Neural crest cell (in vitro differentiated cells): ENCODE measurements around the gene RUNX1. TPM values are rescaled to one million over a fixed set of nuclear protein-coding genes. Genes with fewer than 3 reads are reported as not detected.
"Not testable (repeated sequence)": the region's sequence is repeated elsewhere in the genome, so short reads cannot be mapped to it uniquely, and the experiment has no call there.

ENCODE experiments used
- DNase-seq: peaks from one replicate; pipeline ENCODE4 v3.0.0; 2021; ENCODE audit warnings: low read depth, mixed read lengths, low spot score
- H3K27ac Mint-ChIP-seq: one replicate; pipeline ENCODE4 v1.8.0; 2021; ENCODE audit warnings: mild to moderate bottlenecking, mixed read lengths; ENCODE audit not compliant: unreplicated experiment
- H3K27me3 Mint-ChIP-seq: 2 replicates; pipeline ENCODE4 v1.8.0; 2021; ENCODE audit warnings: low read depth, mild to moderate bottlenecking, mixed read lengths
- H3K36me3 Mint-ChIP-seq: 2 replicates; pipeline ENCODE4 v1.8.0; 2021; ENCODE audit warnings: low read depth, mild to moderate bottlenecking, mixed read lengths
- H3K4me1 Mint-ChIP-seq: 2 replicates; pipeline ENCODE4 v1.8.0; 2021; ENCODE audit warnings: mixed read lengths
- H3K4me3 Mint-ChIP-seq: one replicate; pipeline ENCODE4 v1.8.0; 2021; ENCODE audit warnings: mild to moderate bottlenecking, mixed read lengths
- H3K9me3 Mint-ChIP-seq: 2 replicates; pipeline ENCODE4 v1.8.0; 2021; ENCODE audit warnings: mixed read lengths
- CTCF ChIP-seq: fragments of 200-600 bp; sonication (generic); conservative IDR thresholded peaks from 2 replicates; pipeline ENCODE4 v1.5.0; 2021; ENCODE audit warnings: antibody characterized with exemption, mild to moderate bottlenecking
- total RNA-seq: library from RNA; stranded (reverse); gene quantifications from 2 replicates; pipeline ENCODE4 v1.2.1, GENCODE V29; 2021

RUNX1 gene
- total RNA-seq, 1 donor from 2014 or later, result 0.63 TPM

- TF ChIP-seq CTCF, result no peak
- Mint-ChIP-seq H3K4me3 (no peak overlapping the region), H3K36me3 (no peaks in the 10 kb centered on the region)
Observed at GRCh38 chr21:34953950-34954349, 95.2 kb downstream of the RUNX1 start.

GRCh38 chr21:34952701-34953100 lies 96.4 kb downstream of the RUNX1 start:
- H3K9me3 Mint-ChIP-seq, result no peaks in the 10 kb centered on the region

More at GRCh38 chr21:34953950-34954349, 95.2 kb downstream of the RUNX1 start:
- H3K9me3 Mint-ChIP-seq, result no peaks in the 10 kb centered on the region
- H3K4me1 Mint-ChIP-seq, result no peaks in the 10 kb centered on the region
- no peak for DNase-seq
- H3K27ac Mint-ChIP-seq, result no peak overlapping the region
- no peaks in the 10 kb centered on the region for H3K27me3 Mint-ChIP-seq

GRCh38 chr21:34951868-34952267 lies 97.2 kb downstream of the RUNX1 start:
- H3K4me1 Mint-ChIP-seq, H3K9me3 Mint-ChIP-seq, H3K36me3 Mint-ChIP-seq, DNase-seq, H3K27ac Mint-ChIP-seq, H3K4me3 Mint-ChIP-seq, H3K27me3 Mint-ChIP-seq: not testable (repeated sequence)

More at GRCh38 chr21:34952701-34953100, 96.4 kb downstream of the RUNX1 start:
- no peak for TF ChIP-seq CTCF
- Mint-ChIP-seq H3K27me3 (no peaks in the 10 kb centered on the region), H3K36me3 (no peaks in the 10 kb centered on the region), H3K4me1 (peaks cover under 1% of the 10 kb centered on the region), H3K27ac (no peak overlapping the region), H3K4me3 (no peak overlapping the region)
- no peak for DNase-seq

GRCh38 chr21:34950980-34951379 lies 98.1 kb downstream of the RUNX1 start:
- no peak overlapping the region for H3K4me3 Mint-ChIP-seq
- H3K36me3 Mint-ChIP-seq, result no peaks in the 10 kb centered on the region
- TF ChIP-seq CTCF, result no peak
- H3K4me1 Mint-ChIP-seq, result peaks cover 4% of the 10 kb centered on the region
- peaks cover 3% of the 10 kb centered on the region for H3K9me3 Mint-ChIP-seq
- H3K27ac Mint-ChIP-seq, result no peak overlapping the region
- no peaks in the 10 kb centered on the region for H3K27me3 Mint-ChIP-seq
- no peak for DNase-seq

GRCh38 chr21:34949499-34949898 lies 99.6 kb downstream of the RUNX1 start:
- Mint-ChIP-seq H3K27ac (no peak overlapping the region), H3K9me3 (peaks cover 6% of the 10 kb centered on the region), H3K4me1 (peaks cover 9% of the 10 kb centered on the region), H3K27me3 (no peaks in the 10 kb centered on the region), H3K36me3 (no peaks in the 10 kb centered on the region), H3K4me3 (no peak overlapping the region)
- TF ChIP-seq CTCF, result no peak
- no peak for DNase-seq

- Mint-ChIP-seq H3K36me3 (no peaks in the 10 kb centered on the region), H3K4me1 (peaks cover 9% of the 10 kb centered on the region), H3K27ac (no peak overlapping the region), H3K27me3 (no peaks in the 10 kb centered on the region), H3K4me3 (no peak overlapping the region), H3K9me3 (peaks cover 6% of the 10 kb centered on the region)
- no peak for TF ChIP-seq CTCF
- DNase-seq, result no peak
Observed at GRCh38 chr21:34949030-34949429, 100.1 kb downstream of the RUNX1 start.
